GM12865 (cell line): ENCODE data around the gene EFCAB5.
"Not testable (repeated sequence)": the region's sequence is repeated elsewhere in the genome, so short reads cannot be mapped to it uniquely, and the experiment has no call there.

Source experiments
- DNase-seq: peaks from one replicate; pipeline ENCODE4 v3.0.0; 2010; ENCODE audit warnings: low read depth
- H3K4me3 ChIP-seq: 2 replicates; pipeline ENCODE4 v1.5.1; 2011; ENCODE audit warnings: mild to moderate bottlenecking, low read depth, low read length, control low read depth
- CTCF ChIP-seq: IDR thresholded peaks from 2 replicates; pipeline ENCODE4 v1.5.1; 2011; ENCODE audit warnings: low read length, control low read depth, low read depth, inconsistent platforms; ENCODE audit not compliant: insufficient read depth; ENCODE audit errors: missing control alignments

EFCAB5 gene

GRCh38 chr17:30005709-30006320 is 64.4 kb downstream of the EFCAB5 start:
- no peak for TF ChIP-seq CTCF
- DNase-seq, result no peak
- H3K4me3 ChIP-seq, result no peak overlapping the region

GRCh38 chr17:30011934-30012333 is 70.5 kb downstream of the EFCAB5 start:
- not testable (repeated sequence) for DNase-seq, H3K4me3 ChIP-seq

DNA sequence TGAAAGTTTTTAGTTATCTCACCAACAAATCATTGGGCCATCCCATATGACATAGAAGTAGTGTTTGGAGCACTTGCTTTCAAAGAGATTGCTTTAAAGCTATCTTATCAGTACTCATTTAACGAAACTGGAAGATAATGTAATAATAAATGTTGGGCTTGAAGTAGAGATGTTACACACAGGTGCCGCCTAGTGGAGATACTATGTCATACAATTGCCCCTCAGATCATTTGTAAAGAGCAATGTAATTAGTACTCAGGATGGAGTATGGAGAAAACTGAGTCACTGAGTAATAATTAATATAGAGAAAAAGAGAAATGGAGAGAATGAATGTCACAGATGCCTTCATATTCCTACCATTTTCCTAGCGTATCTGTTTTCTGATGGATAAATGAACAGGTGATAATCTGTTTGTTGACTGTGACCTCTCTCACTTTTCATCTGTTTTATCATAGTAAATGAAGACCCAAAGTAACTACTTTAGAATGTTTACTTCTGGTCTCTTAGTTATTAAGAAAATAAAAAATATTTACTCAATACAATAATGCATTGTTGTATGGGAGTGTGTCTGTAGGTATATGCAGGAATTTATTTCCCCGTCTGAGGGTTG is 80.4 kb downstream of the EFCAB5 start:
- DNase-seq, result peak; percentile 66
- H3K4me3 ChIP-seq, result no peak overlapping the region
- TF ChIP-seq CTCF, result peak; percentile 80

- H3K4me3 ChIP-seq, DNase-seq: not testable (repeated sequence)
Measured at GRCh38 chr17:30025325-30025724, 83.9 kb downstream of the EFCAB5 start.

- H3K4me3 ChIP-seq, result no peak overlapping the region
- no peak for TF ChIP-seq CTCF
- DNase-seq, result no peak
Measured at GRCh38 chr17:30027676-30028075, 86.2 kb downstream of the EFCAB5 start.

GRCh38 chr17:30031214-30031869 is 89.9 kb downstream of the EFCAB5 start:
- no peak for TF ChIP-seq CTCF
- peak; percentile 84 for DNase-seq
- H3K4me3 ChIP-seq, result no peak overlapping the region

DNA sequence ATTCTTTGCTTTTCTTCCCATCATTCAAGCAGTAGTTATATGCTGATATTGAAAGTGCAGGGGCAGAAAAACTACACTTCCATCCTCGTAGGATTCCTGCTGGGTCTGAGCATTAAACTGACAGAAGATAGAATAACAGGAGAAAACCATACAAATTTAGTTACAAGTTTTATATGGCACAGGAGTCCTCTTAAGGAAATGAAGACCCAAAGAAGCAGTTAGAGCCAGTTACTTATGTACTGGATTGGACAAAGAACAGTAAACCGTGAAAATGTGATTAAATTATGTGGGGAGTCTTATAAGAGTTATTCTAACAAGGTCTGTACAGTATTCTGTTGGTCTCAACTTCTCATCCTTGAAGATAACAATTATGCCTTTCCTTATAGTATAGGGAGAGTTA is 93.9 kb downstream of the EFCAB5 start:
- no peak for TF ChIP-seq CTCF
- DNase-seq, result no peak

GRCh38 chr17:30040719-30041518 is 99.5 kb downstream of the EFCAB5 start:
- DNase-seq, result peak; percentile 24
- H3K4me3 ChIP-seq, result not testable (repeated sequence)

More for the DNA sequence above, 93.9 kb downstream of the EFCAB5 start:
- H3K4me3 ChIP-seq, result no peak overlapping the region
